ENCODE measurements around the gene CIITA.
"Not testable (repeated sequence)": the region's sequence is repeated elsewhere in the genome, so short reads cannot be mapped to it uniquely, and the experiment has no call there.

Gene CIITA

DNA sequence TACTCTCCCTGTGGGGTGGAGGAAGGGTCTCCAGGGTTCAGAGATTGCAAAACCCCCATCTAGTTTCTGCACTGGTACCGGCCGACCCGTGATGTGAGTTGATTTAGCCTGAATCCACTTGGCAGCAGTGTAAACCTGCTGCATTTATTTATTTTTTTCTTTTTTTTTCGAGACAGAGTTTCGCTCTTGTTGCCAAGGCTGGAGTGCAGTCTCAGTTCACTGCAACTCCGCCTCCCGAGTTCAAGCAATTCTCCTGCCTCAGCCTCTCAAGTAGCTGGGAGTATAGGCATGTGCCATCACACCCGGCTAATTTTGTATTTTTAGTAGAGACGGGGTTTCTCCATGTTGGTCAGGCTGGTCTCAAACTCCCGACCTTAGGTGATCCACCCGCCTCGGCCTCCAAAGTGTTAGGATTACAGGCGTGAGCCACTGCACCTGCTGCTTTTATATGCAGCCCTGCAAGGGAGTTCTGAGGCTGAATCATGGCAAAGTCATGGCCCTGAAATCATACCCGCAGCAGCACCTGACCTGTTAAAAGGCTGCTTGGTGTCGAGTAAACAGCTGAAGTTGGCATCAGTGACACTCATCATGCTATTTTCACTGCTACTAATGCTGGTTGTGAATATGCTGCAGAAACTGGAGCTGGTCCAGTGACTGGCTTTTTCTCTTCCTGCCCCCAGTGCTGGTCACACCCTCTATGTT is 43.9 kb downstream of the CIITA start:
- no peak for DNase-seq

DNA sequence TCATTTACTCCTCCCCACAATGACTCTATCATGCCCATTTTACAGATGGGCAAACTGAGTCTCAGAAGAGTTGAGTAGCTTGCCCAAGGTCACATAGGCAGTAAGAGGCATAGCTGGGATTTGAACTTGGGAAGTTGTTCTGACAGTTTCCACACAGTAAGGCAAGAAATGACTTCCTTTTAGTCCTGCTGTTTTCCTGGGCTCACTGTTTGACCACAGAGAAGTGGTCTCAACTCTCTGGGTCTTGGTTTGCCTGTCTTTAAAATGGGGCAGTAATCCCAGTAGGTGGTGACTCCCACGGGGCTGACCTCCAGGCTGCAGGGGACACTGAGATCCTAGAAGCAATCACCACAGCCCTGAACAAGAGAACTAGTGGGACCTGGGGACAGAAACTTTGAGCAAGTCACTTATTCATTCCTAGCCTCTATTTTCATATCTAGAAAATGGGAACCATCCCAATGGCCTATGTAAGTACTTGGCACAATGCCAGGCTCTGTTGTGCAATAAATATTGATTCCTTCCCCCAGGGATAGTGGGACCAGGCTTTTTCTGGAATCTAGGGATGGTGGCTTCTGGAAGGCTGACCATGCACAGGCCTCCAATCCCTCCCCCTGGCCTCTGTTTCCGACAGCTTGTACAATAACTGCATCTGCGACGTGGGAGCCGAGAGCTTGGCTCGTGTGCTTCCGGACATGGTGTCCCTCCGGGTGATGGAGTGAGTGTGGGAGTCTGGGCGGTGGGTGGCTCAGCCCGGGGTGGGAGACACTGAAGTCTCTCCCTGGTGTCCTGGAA is 44.7 kb downstream of the CIITA start:
- DNase-seq: no peak

GRCh38 chr16:10922328-10923145 is 45.5 kb downstream of the CIITA start:
- no peak for DNase-seq

- DNase-seq: no peak
Measured at GRCh38 chr16:10923146-10923649, 46.2 kb downstream of the CIITA start.

GRCh38 chr16:10923650-10924214 is 46.7 kb downstream of the CIITA start:
- DNase-seq: no peak

- not testable (repeated sequence) for DNase-seq
Measured at GRCh38 chr16:10925285-10925684, 48.3 kb downstream of the CIITA start.

DNA sequence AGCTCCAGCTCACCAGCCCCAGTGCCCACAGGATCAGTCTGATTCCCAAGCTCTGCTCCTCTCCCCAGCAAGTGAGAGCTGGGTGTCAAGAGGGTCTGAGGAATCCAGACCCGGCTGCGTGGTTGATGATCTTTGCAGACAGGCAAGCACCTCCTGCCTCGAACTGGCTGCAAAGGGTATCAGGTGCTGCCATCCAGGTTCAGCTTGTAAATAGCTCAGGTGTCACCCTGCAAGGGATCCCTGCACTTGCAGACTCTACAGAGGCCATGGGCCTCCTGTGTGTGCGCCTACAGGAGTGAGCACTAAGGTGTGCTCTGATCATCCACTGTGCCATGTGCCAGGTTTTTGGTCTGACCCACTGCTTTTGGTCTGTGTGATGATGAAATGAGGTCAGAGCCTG is 49.1 kb downstream of the CIITA start:
- no peak for DNase-seq

- no peak for DNase-seq
Measured at GRCh38 chr16:10926867-10927266, 49.9 kb downstream of the CIITA start.

- no peak for DNase-seq
Measured at GRCh38 chr16:10927497-10928112, 50.6 kb downstream of the CIITA start.

DNA sequence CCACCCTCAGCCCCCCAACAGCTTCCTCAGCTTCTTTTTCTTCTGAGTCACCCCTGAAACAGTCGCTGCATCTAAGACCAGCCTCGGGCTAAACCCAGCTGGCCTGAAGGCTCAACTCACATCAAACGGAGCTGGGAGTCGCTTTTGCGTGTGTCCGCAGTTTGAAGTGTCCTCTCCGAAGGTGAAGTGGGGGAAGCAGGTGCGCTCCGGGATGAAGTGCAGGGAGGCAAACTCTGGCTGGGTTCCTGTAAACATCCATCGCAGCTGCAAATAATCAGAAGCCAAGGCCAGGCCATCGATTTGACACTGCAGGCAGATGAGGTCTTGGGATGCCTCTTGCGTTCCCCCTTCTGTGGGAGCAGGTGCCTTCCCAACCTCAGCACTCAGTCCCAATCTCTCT is 52.1 kb downstream of the CIITA start:
- DNase-seq: not testable (repeated sequence)

GRCh38 chr16:10929853-10930754 is 53.1 kb downstream of the CIITA start:
- no peak for DNase-seq

DNA sequence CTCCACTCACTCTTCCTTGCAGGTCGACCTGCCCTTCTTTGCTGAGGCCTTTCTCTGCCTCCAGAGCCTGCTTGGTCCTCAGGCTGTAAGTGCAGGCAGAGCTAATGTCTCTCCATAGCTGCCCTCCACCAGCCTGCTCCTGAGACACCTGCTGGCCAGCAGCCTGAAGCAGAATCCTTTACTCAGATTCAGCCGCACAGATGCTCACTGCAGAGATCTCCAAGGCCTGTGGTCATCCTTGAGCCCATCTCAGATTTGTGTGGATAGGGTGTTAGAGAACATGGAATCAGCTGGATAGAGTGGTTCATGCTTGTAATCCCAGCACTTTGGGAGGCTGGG is 53.7 kb downstream of the CIITA start:
- DNase-seq: no peak

- DNase-seq: no peak
Measured at GRCh38 chr16:10931134-10931533, 54.1 kb downstream of the CIITA start.

DNA sequence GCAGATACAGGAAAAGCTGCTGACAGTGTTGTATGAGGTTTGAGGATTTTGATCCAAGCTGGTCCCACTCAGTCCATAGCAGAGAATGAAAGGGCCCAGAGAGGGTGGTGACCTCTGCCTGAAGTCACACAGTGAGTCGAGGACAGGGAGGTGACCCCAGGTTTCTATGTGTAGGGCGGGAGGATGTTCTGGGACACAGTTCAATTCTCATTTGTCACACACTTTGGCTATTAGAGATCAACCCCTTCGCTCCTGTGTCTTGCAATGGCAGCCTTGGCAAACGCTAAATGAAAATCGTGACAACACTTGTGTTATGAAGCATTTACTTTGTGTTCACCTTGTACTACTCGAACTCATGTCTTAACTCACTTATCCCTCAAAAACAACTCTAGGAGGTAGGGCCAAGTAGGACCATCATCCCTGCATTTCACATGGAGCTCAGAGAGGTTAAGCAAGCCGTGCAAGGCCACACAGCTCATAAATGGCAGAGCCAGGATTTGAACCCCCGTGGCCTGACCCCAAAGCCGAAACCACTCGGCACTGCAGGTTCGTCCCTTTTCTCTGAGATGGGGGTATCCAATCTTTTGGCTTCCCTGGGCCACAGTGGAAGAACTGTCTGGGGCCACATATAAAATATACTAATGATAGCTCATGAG is 55.1 kb downstream of the CIITA start:
- no peak for DNase-seq

DNA sequence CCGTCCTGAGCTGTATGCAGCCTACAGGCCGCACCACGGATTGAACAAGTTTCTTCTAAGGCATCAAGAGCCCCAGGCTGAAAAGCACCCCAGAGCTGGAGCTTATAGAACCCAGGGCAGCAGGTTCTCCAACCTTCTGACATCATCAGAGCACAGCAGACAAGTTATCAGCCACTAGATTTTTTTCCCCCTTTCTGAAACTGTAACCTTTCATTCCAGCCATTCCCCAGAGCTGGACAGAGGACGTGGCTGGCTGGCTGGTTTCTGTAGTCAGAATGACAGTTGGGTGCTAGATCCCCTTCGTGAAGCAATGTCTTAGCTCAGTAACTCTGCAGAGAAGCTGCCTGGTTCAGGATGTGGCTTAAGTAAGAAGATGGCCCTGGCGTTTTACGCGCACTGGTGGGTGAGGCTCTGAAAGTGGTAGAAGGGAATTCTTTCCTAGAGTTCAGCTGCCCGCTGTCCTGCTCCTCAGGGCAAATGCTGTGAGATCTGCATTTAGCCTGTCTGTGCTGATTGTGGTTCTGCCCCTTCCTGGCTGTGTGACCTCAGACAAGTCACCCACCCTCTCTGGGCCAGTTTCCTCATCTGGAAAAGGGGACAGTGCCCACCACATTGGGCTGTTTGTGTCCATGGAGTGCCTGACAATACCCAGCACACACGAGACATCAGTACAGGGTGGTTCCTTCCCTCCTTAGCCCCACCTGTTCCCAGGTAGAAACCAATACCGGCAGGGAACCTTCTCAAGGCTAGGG is 56.1 kb downstream of the CIITA start:
- DNase-seq: no peak

GRCh38 chr16:10933865-10934264 is 56.9 kb downstream of the CIITA start:
- DNase-seq: no peak

DNA sequence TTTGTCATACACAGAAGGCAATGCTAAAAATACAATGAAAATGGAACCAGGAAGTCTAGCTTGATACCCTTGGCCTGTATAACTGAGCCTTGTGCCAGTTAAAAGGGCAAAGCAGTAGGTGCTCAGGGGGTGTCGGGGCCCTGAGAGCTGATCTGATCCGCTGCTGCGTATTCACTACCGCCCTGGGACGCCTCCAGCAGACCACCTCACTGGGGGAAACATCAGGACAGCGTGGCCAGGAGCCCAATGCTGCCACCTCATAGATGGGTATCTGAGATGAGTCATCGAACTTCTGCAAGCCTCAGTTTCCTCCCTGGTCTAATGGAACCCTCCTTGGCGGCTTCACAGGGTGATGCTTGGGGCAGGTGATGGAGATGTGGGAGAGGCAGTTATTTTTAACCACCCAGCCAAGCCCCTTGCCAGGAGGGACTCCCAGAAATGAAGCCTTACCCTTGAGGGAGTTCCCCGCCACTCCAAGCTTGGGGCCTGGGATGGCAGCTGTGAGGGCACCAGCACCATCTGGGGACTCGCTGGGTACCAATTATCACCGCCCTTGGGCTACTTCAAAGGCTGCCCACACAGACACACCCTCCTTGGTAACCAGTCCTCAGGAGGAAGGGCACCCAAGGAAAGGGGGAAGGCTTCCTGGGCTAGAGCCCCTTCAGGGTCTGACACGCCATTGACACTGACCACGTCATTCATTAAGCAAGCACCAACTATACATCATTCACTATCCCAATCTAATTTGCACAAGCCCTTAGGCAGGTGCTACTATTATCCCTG is 57.5 kb downstream of the CIITA start:
- no peak for DNase-seq

DNA sequence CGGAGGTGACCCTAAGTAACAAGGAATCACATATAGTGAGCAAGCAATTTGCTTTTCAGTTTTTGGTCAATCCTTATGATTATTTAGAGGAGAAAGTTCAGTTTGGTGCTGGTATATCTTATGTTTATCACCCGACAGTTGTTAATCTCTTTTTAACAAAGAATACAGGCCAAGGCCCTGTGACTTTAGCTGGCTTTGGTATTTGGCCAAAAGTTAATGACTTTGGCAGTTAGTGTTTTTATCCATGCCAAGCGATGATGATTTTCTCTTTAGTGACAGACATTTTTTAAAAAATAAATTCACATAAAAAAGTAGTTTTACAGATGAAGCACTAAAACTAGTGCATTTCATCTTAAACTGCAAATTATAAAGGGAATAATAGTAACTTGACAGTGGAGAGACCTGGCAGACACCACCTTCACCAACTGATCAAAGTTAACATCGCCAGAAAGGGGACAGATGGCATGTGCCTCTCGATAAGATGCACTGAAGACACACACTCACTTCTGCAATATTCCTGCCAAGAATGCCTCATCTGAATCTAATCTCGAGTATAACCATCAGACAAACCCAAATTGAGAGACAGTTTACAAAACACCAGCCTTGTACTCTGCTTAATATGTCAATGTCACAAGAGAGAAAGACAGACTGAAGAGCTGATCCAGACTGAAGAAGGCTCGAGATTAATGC is 58.4 kb downstream of the CIITA start:
- no peak for DNase-seq

Measured in NCI-H1436 treated with DMSO at 0.1 percent for 48 hours (cell line).